Measurements from ENCODE around the gene TRIO. TPM values are rescaled to one million over a fixed set of nuclear protein-coding genes. Genes with fewer than 3 reads are reported as not detected.

Gene TRIO
- total and polyA plus RNA-seq, 4 donors: 23.8 to 243 (median 110) TPM

DNA sequence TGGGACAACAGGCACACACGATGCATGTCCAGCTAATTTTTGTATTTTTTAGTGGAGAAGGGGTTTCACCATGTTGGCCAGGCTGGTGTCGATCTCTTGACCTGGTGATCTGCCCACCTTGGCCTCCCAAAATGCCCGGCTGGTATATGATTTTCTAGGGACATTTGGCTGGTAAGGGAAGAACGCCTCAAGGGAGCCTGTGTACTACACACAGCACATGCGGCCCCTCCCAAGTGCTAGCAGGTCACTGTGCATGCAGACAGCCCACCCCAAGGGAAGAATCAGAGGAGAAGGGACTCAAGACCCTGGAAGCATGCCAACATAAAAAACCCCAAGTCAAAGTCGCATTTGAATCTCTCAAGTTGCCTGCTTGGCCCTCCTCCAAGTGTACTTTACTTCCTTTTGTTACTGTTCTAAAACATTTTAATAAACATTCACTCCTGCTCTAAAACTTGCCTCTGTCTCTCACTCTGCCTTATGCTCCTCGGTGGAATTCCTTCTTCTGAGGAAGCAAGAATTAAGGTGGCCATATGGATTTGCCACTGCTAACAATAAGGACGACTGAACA, 414.1 kb downstream of the TRIO start:
- no peak for ATAC-seq (ENCODE audit: insufficient read depth, low FRiP score)
- H3K9ac ChIP-seq (ENCODE audit: insufficient read depth in 1 of 2, low read length in 2 of 2): no peak overlapping the region
- H3K4me1 ChIP-seq (ENCODE audit: control insufficient read depth in 5 of 5, insufficient read depth in 5 of 5, low read length in 5 of 5): peaks cover 0 to 2% (median 0%) of the 10 kb centered on the region in 5 donors
- no peak overlapping the region for H3K27ac ChIP-seq (ENCODE audit: low read depth in 1 of 2, low read length in 1 of 2)
- DNase-seq: peak; percentile 33 to 73 (median 67)
- TF ChIP-seq, protein P1, sequence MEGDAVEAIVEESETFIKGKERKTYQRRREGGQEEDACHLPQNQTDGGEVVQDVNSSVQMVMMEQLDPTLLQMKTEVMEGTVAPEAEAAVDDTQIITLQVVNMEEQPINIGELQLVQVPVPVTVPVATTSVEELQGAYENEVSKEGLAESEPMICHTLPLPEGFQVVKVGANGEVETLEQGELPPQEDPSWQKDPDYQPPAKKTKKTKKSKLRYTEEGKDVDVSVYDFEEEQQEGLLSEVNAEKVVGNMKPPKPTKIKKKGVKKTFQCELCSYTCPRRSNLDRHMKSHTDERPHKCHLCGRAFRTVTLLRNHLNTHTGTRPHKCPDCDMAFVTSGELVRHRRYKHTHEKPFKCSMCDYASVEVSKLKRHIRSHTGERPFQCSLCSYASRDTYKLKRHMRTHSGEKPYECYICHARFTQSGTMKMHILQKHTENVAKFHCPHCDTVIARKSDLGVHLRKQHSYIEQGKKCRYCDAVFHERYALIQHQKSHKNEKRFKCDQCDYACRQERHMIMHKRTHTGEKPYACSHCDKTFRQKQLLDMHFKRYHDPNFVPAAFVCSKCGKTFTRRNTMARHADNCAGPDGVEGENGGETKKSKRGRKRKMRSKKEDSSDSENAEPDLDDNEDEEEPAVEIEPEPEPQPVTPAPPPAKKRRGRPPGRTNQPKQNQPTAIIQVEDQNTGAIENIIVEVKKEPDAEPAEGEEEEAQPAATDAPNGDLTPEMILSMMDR (IDR thresholded peaks at IDR 0.05; ENCODE audit: control extremely low read depth, extremely low read depth): no peak
- 44 to 61% methylated on average over 8 of the region's 8 CpGs for WGBS, 2 donors
- H3K4me3 ChIP-seq: no peak overlapping the region
- no peaks in the 10 kb centered on the region for H3K36me3 ChIP-seq (ENCODE audit: control insufficient read depth in 4 of 4, insufficient read depth in 4 of 4, low read length in 4 of 4)
- no peaks in the 10 kb centered on the region for H3K27me3 ChIP-seq (ENCODE audit: control insufficient read depth in 3 of 3, insufficient read depth in 3 of 3, low read length in 2 of 3)
- no peaks in the 10 kb centered on the region for H3K9me3 ChIP-seq (ENCODE audit: control insufficient read depth in 4 of 4, insufficient read depth in 3 of 4, low read length in 3 of 4)

DNA sequence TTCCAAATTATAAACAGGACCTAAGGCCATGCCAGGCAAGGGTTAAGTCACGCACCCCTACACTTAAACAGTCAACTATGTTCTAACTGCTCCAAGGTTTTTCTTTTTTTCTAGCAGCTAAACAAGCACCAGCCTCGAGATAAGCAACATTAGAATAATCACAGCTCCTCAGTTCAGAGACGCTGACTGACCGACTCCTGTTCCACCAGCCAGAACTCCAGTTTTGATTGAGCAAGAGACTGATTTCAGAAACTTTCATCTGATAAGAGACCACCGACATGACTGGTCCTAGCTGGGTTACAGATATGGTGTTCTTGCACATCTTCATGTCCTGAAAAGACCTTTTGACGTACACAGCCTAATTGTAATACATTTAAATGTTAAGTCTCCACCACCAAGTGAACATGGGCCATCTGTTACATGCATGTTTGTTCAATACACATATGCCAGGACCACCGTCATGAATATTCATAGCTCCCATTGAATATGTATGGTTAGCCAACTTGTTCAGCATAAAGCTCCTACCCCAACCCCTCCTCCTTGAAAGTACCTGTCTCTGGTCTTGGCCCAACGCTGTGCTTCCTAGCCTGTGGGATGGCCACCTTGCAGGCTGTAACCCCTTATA, 414.8 kb downstream of the TRIO start:
- ATAC-seq (ENCODE audit: insufficient read depth, low FRiP score) (no peak), DNase-seq (peak in 1 of 3 donors; percentile 9)
- Histone ChIP-seq H3K4me3 (no peak overlapping the region), H3K4me1 (ENCODE audit: control insufficient read depth in 5 of 5, insufficient read depth in 5 of 5, low read length in 5 of 5) (peaks cover 0 to 2% (median 0%) of the 10 kb centered on the region in 5 donors), H3K9me3 (ENCODE audit: control insufficient read depth in 4 of 4, insufficient read depth in 3 of 4, low read length in 3 of 4) (no peaks in the 10 kb centered on the region), H3K9ac (ENCODE audit: insufficient read depth in 1 of 2, low read length in 2 of 2) (no peak overlapping the region), H3K27ac (ENCODE audit: low read depth in 1 of 2, low read length in 1 of 2) (no peak overlapping the region), H3K27me3 (ENCODE audit: control insufficient read depth in 3 of 3, insufficient read depth in 3 of 3, low read length in 2 of 3) (no peaks in the 10 kb centered on the region), H3K36me3 (ENCODE audit: control insufficient read depth in 4 of 4, insufficient read depth in 4 of 4, low read length in 4 of 4) (no peaks in the 10 kb centered on the region)
- TF ChIP-seq, protein P1 (IDR thresholded peaks at IDR 0.05; ENCODE audit: control extremely low read depth, extremely low read depth): no peak
- 48 to 51% methylated on average over 8 of the region's 8 CpGs for WGBS, 2 donors

Other genes with a start within 250 kb of the TRIO start
- gene DNAH5, start 198.7 kb upstream of the TRIO start, total RNA-seq: 10 to 100 TPM; 29.3 to 29.7 TPM
- 1 to 10 TPM; 2.7 to 3.1 TPM for gene DNAH5, start 198.7 kb upstream of the TRIO start, polyA plus RNA-seq

Measured in lung (tissue), 12 donors.